Epithelial cell of proximal tubule (primary cell): ENCODE measurements around the gene ZNF560. TPM values are rescaled to one million over a fixed set of nuclear protein-coding genes. Genes with fewer than 3 reads are reported as not detected.
A peak's percentile ranks its signal among the peaks of the same experiment; 100 is the strongest.
"Not testable (repeated sequence)": the region's sequence is repeated elsewhere in the genome, so short reads cannot be mapped to it uniquely, and the experiment has no call there.

Experiments
- DNase-seq: peaks from one replicate; pipeline ENCODE4 v3.0.0-alpha.2; 2011; ENCODE audit warnings: low read depth
- H3K4me3 ChIP-seq: 2 replicates; pipeline ENCODE4 v1.5.1; 2011; ENCODE audit warnings: low read depth, mild to moderate bottlenecking, low read length
- total RNA-seq: library from RNA; depleted of rRNA; stranded (reverse); fragments of >200 nt; gene quantifications from 2 replicates; pipeline ENCODE4 v1.2.3, GENCODE V29; 2015
- TF ChIP-seq, protein P1 (sequence below): conservative IDR thresholded peaks from 2 replicates; pipeline ENCODE4 v1.5.1; 2012; ENCODE audit warnings: low read depth, mild to moderate bottlenecking, low read length

Gene ZNF560
- total RNA-seq = 0.92 and 2.5 TPM in 2 replicates

- H3K4me3 ChIP-seq = no peak within 1 kb of the TSS
- no peak for DNase-seq
- TF ChIP-seq, protein P1, sequence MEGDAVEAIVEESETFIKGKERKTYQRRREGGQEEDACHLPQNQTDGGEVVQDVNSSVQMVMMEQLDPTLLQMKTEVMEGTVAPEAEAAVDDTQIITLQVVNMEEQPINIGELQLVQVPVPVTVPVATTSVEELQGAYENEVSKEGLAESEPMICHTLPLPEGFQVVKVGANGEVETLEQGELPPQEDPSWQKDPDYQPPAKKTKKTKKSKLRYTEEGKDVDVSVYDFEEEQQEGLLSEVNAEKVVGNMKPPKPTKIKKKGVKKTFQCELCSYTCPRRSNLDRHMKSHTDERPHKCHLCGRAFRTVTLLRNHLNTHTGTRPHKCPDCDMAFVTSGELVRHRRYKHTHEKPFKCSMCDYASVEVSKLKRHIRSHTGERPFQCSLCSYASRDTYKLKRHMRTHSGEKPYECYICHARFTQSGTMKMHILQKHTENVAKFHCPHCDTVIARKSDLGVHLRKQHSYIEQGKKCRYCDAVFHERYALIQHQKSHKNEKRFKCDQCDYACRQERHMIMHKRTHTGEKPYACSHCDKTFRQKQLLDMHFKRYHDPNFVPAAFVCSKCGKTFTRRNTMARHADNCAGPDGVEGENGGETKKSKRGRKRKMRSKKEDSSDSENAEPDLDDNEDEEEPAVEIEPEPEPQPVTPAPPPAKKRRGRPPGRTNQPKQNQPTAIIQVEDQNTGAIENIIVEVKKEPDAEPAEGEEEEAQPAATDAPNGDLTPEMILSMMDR = peak; percentile 13
Observed at GRCh38 chr19:9498183-9498902, at the start of gene ZNF560. ZNF560 (minus strand) TSS chr19:9498616; CDS start chr19:9475313, 23,303 bp downstream.

DNA sequence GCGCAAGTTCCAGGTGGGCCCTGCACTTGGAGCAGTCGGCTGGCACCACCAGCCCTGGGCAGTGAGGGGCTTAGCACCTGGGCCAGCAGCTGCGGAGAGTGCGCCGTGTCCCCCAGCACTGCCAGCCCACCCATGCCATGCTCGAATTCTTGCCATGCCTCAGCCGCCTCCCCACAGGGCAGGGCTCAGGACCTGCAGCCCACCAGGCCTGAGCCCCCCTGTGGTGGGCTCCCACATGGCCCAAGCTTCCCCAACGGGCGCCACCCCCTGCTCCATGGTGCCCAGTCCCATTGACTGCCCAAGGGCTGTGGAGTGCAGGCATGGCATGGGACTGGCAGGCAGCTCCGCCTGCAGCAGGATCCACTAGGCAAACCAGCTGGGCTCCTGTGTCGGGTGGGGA, 49.5 kb upstream of the ZNF560 start:
- DNase-seq = no peak
- TF ChIP-seq, protein P1 = no peak
- H3K4me3 ChIP-seq = no peak overlapping the region

DNA sequence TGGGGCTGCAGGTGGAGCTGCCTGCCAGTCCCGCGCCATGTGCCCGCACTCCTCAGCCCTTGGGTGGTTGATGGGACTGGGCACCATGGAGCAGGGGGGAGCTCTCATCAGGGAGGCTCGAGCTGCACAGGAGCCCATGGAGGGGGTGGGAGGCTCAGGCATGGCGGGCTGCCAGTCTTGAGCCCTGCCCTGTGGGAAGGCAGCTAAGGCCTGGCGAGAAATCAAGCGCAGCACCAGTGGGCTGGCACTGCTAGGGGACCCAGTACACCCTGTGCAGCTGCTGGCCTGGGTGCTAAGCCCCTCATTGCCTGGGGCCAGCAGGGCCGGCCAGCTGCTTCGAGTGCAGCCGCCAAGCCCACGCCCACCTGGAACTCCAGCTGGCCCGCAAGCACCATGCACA, 42.9 kb upstream of the ZNF560 start:
- not testable (repeated sequence) for DNase-seq, H3K4me3 ChIP-seq

DNA sequence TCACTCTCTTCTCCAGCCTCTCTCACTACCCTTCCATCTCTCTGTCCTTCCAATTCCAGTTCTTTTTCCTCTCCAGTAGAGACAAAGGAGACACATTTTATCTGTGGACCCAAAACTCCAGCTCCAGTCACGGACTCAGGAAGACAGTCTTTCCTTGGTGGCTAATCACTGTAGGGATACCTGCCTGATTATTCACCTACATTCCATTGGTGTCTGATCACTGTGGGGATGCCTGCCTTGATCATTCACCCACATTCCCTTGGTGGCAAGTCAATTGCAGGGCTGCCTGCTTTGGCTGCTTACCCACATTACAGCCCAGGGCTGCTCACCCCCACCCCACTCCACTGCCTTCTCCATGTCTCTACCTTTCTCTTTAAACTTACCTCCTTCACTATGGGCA, 41.5 kb upstream of the ZNF560 start:
- DNase-seq, H3K4me3 ChIP-seq: not testable (repeated sequence)

GRCh38 chr19:9539201-9539600, 40.8 kb upstream of the ZNF560 start:
- peak overlapping the region; percentile 65 for H3K4me3 ChIP-seq

DNA sequence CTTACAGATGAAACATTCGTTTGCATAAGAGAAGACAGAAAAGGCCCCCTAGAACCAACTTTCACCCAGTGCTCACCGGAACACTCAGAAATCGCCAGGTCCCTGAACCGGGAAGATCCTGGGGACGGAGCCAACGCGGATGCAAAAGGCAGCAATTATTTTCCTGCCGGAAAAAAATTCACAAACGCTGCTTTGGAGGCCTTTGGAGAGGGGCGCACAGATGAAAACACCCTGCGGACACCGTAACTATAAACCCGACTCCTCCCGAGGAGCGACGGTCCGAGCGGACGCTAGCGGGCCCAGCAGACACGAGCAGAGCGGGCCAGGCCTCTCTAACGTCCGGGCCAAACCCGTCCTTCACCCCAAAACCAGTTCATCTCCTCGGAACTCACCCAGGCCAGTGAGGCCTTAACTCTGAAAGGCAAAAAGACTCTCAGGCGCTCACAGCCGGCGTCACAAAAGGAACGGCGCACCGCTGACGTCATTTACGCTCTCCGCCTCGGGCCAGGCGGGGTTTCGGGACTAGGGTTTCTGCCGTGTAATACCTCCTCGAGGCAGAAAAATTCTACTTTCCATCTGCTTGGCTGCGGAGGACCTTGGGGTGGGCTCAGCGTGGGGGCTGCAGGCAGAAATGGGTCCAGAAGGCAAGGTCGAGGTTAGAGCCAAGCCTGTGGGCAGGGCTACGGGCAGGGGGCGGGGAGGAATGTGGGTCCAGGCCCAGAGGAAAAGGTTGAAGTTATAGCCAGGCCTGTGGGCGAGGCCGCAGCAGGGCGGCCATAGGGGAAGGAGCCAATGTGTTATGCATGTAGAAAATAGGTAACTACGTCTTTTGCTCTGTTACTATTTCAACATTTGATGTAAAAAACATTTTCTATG, 40.0 kb upstream of the ZNF560 start, which contains the start of gene ZNF426:
Gene ZNF426 (minus strand): TSS at position 463 of the 876 bp plus-strand sequence. CDS start 2,413 bp downstream, outside the sequence.
- DNase-seq = peak; percentile 44
- TF ChIP-seq, protein P1 = no peak

More at GRCh38 chr19:9539201-9539600, 40.8 kb upstream of the ZNF560 start:
- DNase-seq = not testable (repeated sequence)

GRCh38 chr19:9535934-9536333, 37.5 kb upstream of the ZNF560 start:
- TF ChIP-seq, protein P1 = no peak
- H3K4me3 ChIP-seq = no peak overlapping the region
- DNase-seq = no peak

More for the DNA sequence above, 40.0 kb upstream of the ZNF560 start, which contains the start of gene ZNF426:
- peak within 1 kb of the TSS; percentile 65 for H3K4me3 ChIP-seq

DNA sequence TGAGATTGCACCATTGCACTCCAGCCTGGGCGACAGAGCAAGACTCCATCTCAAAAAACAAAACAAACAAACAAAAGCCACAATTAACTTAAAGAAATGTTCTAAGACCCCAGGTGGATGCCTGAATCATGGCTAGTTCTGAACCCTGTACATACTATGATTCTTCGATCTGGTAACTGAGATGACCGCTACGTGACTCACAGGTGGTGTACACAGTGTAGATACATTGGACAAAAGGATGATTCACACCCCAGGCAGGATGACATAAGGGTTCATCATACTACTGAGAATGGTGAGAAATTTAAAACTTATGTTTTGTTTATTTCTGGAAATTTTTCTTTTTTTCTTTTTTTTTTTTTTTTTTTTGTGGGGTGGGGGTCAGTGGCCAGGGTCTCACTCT, 33.5 kb upstream of the ZNF560 start:
- TF ChIP-seq, protein P1 = no peak

More for the DNA sequence above, 33.5 kb upstream of the ZNF560 start:
- DNase-seq = no peak
- no peak overlapping the region for H3K4me3 ChIP-seq
